Activated naive CD8-positive, alpha-beta T cell treated with anti-CD3 and anti-CD28 coated beads, Interleukin-2, amount 10 ng/mL, durations not matched to agents 7 days and 5 days (primary cell): Measurements from ENCODE around the gene HRH3. TPM values are rescaled to one million over a fixed set of nuclear protein-coding genes. Genes with fewer than 3 reads are reported as not detected.

Source experiments
- ATAC-seq: fragments of 150-1000 bp; cut with Tn5 transposase; one replicate; pipeline ENCODE4 v1.10.0; 2021; ENCODE audit warnings: low read depth, moderate library complexity
- POLR2A ChIA-PET: fragments of 350-600 bp; sonication (Branson Sonifier 250); formaldehyde crosslinking; loops from one replicate; lab custom pipeline; 2021; ENCODE audit warnings: antibody characterized with exemption; lab: Charles Lee
- DNase-seq: peaks from one replicate; pipeline ENCODE4 v3.0.0; 2021
- H3K27ac Mint-ChIP-seq: one replicate; pipeline ENCODE4 v1.8.0; 2022; ENCODE audit warnings: mild to moderate bottlenecking, mixed read lengths
- H3K27me3 Mint-ChIP-seq: one replicate; pipeline ENCODE4 v1.8.0; 2022; ENCODE audit warnings: mild to moderate bottlenecking, moderate library complexity, mixed read lengths
- H3K36me3 Mint-ChIP-seq: one replicate; pipeline ENCODE4 v1.8.0; 2021; ENCODE audit warnings: mild to moderate bottlenecking, mixed read lengths
- H3K4me1 Mint-ChIP-seq: one replicate; pipeline ENCODE4 v1.8.0; 2021; ENCODE audit warnings: mixed read lengths
- H3K4me3 Mint-ChIP-seq: one replicate; pipeline ENCODE4 v1.8.0; 2022; ENCODE audit warnings: mild to moderate bottlenecking, moderate library complexity, mixed read lengths
- H3K9me3 Mint-ChIP-seq: one replicate; pipeline ENCODE4 v1.8.0; 2021; ENCODE audit warnings: mixed read lengths
- total RNA-seq, 2 experiments: library from RNA; stranded (reverse); gene quantifications; one replicate each; pipeline ENCODE4 v1.2.3, GENCODE V29; 2021

Gene HRH3
- total RNA-seq, 2 experiments from 2014 or later, result not detected

DNA sequence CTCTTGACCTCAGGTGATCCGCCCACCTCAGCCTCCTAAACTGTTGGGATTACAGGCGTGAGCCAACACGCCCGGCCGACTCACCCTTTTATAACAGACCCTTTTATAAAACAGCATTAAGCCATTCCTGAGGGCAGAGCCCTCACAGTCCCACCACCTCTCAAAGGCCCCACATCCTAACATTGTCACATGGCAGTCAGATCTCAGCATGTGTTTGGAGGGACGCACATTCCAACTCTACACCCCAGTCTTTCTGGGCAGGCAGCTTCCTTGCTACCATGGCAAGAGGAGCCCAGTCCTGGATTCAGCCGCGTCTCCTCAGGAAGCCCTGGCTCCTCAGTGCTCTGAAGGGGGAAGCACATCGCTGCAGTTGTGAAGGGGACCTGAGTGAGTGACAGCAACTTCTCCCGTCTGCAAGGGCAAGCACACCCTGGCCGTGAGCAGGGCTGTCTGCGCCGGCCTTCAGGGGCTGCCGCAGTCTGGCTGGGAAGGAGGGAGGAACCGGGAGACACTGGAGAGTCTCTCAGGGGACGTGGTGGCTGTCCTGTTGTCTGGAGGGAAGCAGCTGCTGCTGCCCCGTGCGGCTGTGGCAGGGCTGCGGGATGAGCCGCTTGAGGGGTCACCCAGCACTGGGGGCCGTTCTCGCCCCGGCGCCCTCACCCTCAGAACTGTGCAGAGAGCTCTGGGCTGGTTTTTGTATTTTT is 34.1 kb upstream of the HRH3 start:
- H3K36me3 Mint-ChIP-seq, result no peaks in the 10 kb centered on the region
- no peaks in the 10 kb centered on the region for H3K27me3 Mint-ChIP-seq
- no peak overlapping the region for H3K4me3 Mint-ChIP-seq
- no peak for DNase-seq
- no peaks in the 10 kb centered on the region for H3K4me1 Mint-ChIP-seq
- H3K9me3 Mint-ChIP-seq, result no peaks in the 10 kb centered on the region
- no peak overlapping the region for H3K27ac Mint-ChIP-seq
- ATAC-seq, result no peak
- POLR2A ChIA-PET, result no interaction called here

- DNase-seq (no peak), ATAC-seq (no peak)
- Mint-ChIP-seq H3K4me3 (no peak overlapping the region), H3K27me3 (no peaks in the 10 kb centered on the region), H3K36me3 (no peaks in the 10 kb centered on the region), H3K27ac (no peak overlapping the region), H3K4me1 (no peaks in the 10 kb centered on the region), H3K9me3 (no peaks in the 10 kb centered on the region)
- POLR2A ChIA-PET, result no interaction called here
These were observed 33.3 kb upstream of the HRH3 start for GRCh38 chr20:62253398-62253797.

GRCh38 chr20:62252342-62252966 is 32.4 kb upstream of the HRH3 start:
- H3K4me1 Mint-ChIP-seq, result no peaks in the 10 kb centered on the region
- H3K27me3 Mint-ChIP-seq, result no peaks in the 10 kb centered on the region
- POLR2A ChIA-PET, result no interaction called here
- no peak overlapping the region for H3K4me3 Mint-ChIP-seq
- ATAC-seq, result no peak
- H3K9me3 Mint-ChIP-seq, result no peaks in the 10 kb centered on the region
- no peak overlapping the region for H3K27ac Mint-ChIP-seq
- no peak for DNase-seq
- no peaks in the 10 kb centered on the region for H3K36me3 Mint-ChIP-seq

- Mint-ChIP-seq H3K4me1 (peaks cover 9% of the 10 kb centered on the region), H3K27me3 (no peaks in the 10 kb centered on the region)
- POLR2A ChIA-PET, result no interaction called here
These were observed 28.9 kb upstream of the HRH3 start for GRCh38 chr20:62248890-62249560.

GRCh38 chr20:62246872-62247652 is 27.0 kb upstream of the HRH3 start:
- H3K4me3 Mint-ChIP-seq, result no peak overlapping the region

More at GRCh38 chr20:62248890-62249560, 28.9 kb upstream of the HRH3 start:
- no peak overlapping the region for H3K27ac Mint-ChIP-seq
- no peak overlapping the region for H3K4me3 Mint-ChIP-seq
- H3K9me3 Mint-ChIP-seq, result no peaks in the 10 kb centered on the region
- ATAC-seq (no peak), DNase-seq (no peak)
- no peaks in the 10 kb centered on the region for H3K36me3 Mint-ChIP-seq

DNA sequence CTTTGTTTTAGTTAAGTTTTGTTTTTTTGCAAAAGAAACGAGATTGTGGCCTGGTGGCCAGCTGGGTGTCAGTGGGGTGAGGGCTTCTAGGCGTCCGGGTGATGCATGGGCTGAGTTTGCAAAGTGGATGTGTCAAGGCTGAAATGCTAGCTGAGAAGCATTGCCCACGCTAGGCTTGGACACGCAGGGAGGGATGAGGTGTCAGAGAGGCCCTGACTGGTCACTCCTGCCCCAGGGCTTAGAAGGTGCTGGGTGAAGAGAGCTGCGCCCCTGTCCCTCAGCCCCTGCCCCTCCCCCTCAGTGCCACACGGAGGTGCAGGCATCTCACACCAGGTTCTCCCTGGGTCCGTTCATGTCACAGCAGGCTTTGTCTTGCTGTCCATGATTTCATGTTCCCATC is 26.4 kb upstream of the HRH3 start:
- no peaks in the 10 kb centered on the region for H3K36me3 Mint-ChIP-seq
- POLR2A ChIA-PET, result no interaction called here
- H3K9me3 Mint-ChIP-seq, result no peaks in the 10 kb centered on the region
- H3K27ac Mint-ChIP-seq, result no peak overlapping the region
- peaks cover 11% of the 10 kb centered on the region for H3K4me1 Mint-ChIP-seq
- no peaks in the 10 kb centered on the region for H3K27me3 Mint-ChIP-seq
- H3K4me3 Mint-ChIP-seq, result no peak overlapping the region
- no peak for DNase-seq
- ATAC-seq, result no peak

More at GRCh38 chr20:62246872-62247652, 27.0 kb upstream of the HRH3 start:
- ATAC-seq (no peak), DNase-seq (no peak)
- H3K27ac Mint-ChIP-seq, result no peak overlapping the region
- H3K36me3 Mint-ChIP-seq, result no peaks in the 10 kb centered on the region
- POLR2A ChIA-PET, result no interaction called here
- no peaks in the 10 kb centered on the region for H3K27me3 Mint-ChIP-seq
- H3K9me3 Mint-ChIP-seq, result no peaks in the 10 kb centered on the region
- peaks cover 9% of the 10 kb centered on the region for H3K4me1 Mint-ChIP-seq

DNA sequence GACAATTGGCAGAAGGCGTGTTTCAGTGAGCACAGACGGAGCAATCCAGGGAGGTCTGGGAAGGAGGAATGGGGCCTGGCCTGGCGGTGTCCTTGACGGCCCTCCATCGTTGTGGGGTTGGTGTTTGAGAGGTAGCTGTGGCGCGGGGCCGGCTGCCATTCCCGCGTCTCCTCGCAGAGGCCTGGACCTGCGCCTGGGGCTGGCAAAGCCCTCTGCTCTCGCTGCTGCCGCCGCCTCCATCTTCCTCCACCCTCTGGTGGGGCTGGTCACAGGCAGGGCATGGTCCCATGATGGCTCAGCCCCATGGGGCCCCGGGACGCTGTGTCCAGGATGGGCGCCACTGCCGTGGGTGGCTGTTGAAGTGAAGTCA is 25.8 kb upstream of the HRH3 start:
- DNase-seq, result no peak
- Mint-ChIP-seq H3K36me3 (no peaks in the 10 kb centered on the region), H3K27ac (no peak overlapping the region), H3K9me3 (no peaks in the 10 kb centered on the region), H3K27me3 (no peaks in the 10 kb centered on the region), H3K4me1 (peaks cover 11% of the 10 kb centered on the region), H3K4me3 (no peak overlapping the region)
- POLR2A ChIA-PET, result no interaction called here
- ATAC-seq, result no peak

- Mint-ChIP-seq H3K27ac (peak overlapping the region; percentile 8), H3K36me3 (no peaks in the 10 kb centered on the region), H3K9me3 (no peaks in the 10 kb centered on the region), H3K4me3 (peak overlapping the region; percentile 44), H3K27me3 (no peaks in the 10 kb centered on the region), H3K4me1 (peaks cover 15% of the 10 kb centered on the region)
- POLR2A ChIA-PET, result no interaction called here
- DNase-seq (no peak), ATAC-seq (peak; percentile 57)
These were observed 24.6 kb upstream of the HRH3 start for GRCh38 chr20:62244644-62245108.

GRCh38 chr20:62243906-62244515 is 23.9 kb upstream of the HRH3 start:
- Mint-ChIP-seq H3K27ac (no peak overlapping the region), H3K27me3 (no peaks in the 10 kb centered on the region), H3K4me3 (peak overlapping the region; percentile 44), H3K36me3 (no peaks in the 10 kb centered on the region), H3K4me1 (peaks cover 22% of the 10 kb centered on the region), H3K9me3 (no peaks in the 10 kb centered on the region)
- no peak for DNase-seq
- POLR2A ChIA-PET, result no interaction called here
- no peak for ATAC-seq

DNA sequence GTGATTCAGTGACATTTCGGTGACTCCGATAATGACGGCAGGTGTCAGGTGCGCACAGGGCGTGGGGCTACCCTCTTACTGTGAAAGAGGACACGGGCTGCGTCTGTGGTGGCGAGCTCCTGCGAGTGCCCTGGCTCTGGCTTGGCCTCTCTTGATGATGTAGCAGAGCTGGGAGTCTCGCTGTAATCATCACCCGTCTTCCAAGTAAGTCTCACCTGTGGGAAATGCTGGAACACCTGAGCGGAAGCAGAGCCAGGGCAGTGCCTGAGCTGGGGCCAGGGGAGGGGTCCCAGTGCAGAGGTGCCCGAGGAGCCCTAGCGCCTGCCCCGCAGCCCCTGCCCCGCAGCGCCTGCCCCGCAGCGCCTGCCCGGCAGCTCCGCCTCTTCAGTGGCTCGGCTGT is 23.0 kb upstream of the HRH3 start:
- POLR2A ChIA-PET, result no interaction called here
- Mint-ChIP-seq H3K4me1 (peaks cover 22% of the 10 kb centered on the region), H3K27me3 (no peaks in the 10 kb centered on the region), H3K9me3 (no peaks in the 10 kb centered on the region), H3K4me3 (no peak overlapping the region), H3K36me3 (no peaks in the 10 kb centered on the region), H3K27ac (no peak overlapping the region)
- DNase-seq (no peak), ATAC-seq (no peak)

DNA sequence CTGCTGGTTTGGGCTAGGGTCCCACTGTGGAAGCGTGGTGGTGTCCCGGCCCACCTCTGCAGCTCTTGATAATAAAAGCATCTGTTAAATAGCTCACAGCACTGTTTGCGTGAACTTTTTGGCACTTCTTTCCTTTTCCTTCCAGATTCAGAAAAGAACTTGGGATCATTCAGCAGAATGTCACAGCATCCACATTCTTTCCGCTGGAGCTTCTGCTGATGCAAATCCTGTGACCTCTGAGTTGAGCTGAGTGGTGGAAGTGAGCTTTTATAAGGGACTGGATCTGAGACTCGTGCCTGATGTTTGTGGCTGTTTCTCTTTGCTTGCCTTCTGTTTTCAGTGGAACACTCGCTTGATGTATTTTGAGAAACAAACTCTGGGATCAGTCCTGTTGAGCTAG is 22.1 kb upstream of the HRH3 start:
- H3K36me3 Mint-ChIP-seq, result no peaks in the 10 kb centered on the region
- POLR2A ChIA-PET, result no interaction called here
- DNase-seq (no peak), ATAC-seq (no peak)
- no peak overlapping the region for H3K4me3 Mint-ChIP-seq
- peaks cover 26% of the 10 kb centered on the region for H3K4me1 Mint-ChIP-seq
- H3K27me3 Mint-ChIP-seq, result no peaks in the 10 kb centered on the region
- H3K27ac Mint-ChIP-seq, result no peak overlapping the region
- no peaks in the 10 kb centered on the region for H3K9me3 Mint-ChIP-seq

GRCh38 chr20:62241506-62241905 is 21.4 kb upstream of the HRH3 start:
- POLR2A ChIA-PET, result no interaction called here
- no peaks in the 10 kb centered on the region for H3K36me3 Mint-ChIP-seq
- peaks cover 26% of the 10 kb centered on the region for H3K4me1 Mint-ChIP-seq
- no peaks in the 10 kb centered on the region for H3K27me3 Mint-ChIP-seq
- DNase-seq (no peak), ATAC-seq (no peak)
- H3K9me3 Mint-ChIP-seq, result no peaks in the 10 kb centered on the region
- no peak overlapping the region for H3K4me3 Mint-ChIP-seq
- H3K27ac Mint-ChIP-seq, result no peak overlapping the region
